Measurements from ENCODE around the gene PINLYP. TPM values are rescaled to one million over a fixed set of nuclear protein-coding genes. Genes with fewer than 3 reads are reported as not detected.

PINLYP gene
- total and polyA plus RNA-seq, 9 of the 15 experiments (the other 6 are each of a cell fraction or from before 2014, with no cell fraction given) = 1.00 to 6.7 (median 2.2) TPM

DNA sequence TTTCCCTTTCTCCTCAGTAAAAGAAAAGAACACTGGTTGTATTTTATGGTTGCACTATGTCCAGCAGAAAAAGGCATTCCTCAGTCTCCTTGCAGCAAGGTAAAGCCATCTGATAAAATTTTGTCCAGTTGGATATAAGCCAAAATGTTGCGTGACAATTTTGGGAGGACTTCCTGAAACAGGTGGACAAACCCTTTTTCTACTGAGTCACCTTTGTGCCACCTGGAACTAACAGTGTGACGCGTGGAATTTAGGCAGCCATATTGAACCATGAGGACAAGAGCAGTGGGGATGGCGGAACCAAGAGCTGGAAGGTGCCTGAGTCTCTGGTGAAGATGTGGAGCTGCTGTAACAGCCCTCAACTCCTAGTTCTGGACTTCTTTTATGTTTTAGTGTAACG lies 55.9 kb downstream of the PINLYP start (continued):
- TF ChIP-seq RBM25 (IDR thresholded peaks at IDR 0.05; ENCODE audit: low read depth, low read length, severe bottlenecking) = peak; percentile 29

Other genes starting within 250 kb of the PINLYP start
Only the 7 nearest of the 17 such genes appear.
- 15.7 and 17.1 TPM in 2 replicates for gene ETHE1, start 48.6 kb upstream of the PINLYP start, total RNA-seq (2014; rRNA removed)
- gene ETHE1, start 48.6 kb upstream of the PINLYP start, total RNA-seq (2014; rRNA removed; fragmentation: Illumina TruSeq; extraction: Trizol) = 5.2 and 5.9 TPM in 2 replicates
- gene ETHE1, start 48.6 kb upstream of the PINLYP start, total RNA-seq (2015; rRNA removed; fragmentation: Illumina TruSeq; extraction: Trizol) = 8.8 and 10.2 TPM in 2 replicates
- gene ETHE1, start 48.6 kb upstream of the PINLYP start, total RNA-seq (2021) = 9.1 and 13.0 TPM in 2 replicates
- 17.3 and 28.5 TPM in 2 replicates for gene ETHE1, start 48.6 kb upstream of the PINLYP start, polyA plus RNA-seq (2011; rRNA removed)
- gene ETHE1, start 48.6 kb upstream of the PINLYP start, polyA plus RNA-seq (2014; fragmentation: Illumina TruSeq; extraction: Trizol) = 10.2 and 13.8 TPM in 2 replicates
- 1 to 10 TPM; 2.9 to 5.4 TPM for gene ETHE1, start 48.6 kb upstream of the PINLYP start, polyA plus RNA-seq (2014; fragmentation: Nextera tagmentation; extraction: Ambion mirVana)
- gene ETHE1, start 48.6 kb upstream of the PINLYP start, polyA plus RNA-seq (2014; rRNA removed) = 19.1 and 21.0 TPM in 2 replicates
- gene ZNF575, start 42.6 kb upstream of the PINLYP start, total RNA-seq (2014; rRNA removed) = 0.32 and 0.37 TPM in 2 replicates
- not detected in 2 replicates for gene ZNF575, start 42.6 kb upstream of the PINLYP start, total RNA-seq (2014; rRNA removed; fragmentation: Illumina TruSeq; extraction: Trizol)
- not detected in 2 replicates for gene ZNF575, start 42.6 kb upstream of the PINLYP start, total RNA-seq (2015; rRNA removed; fragmentation: Illumina TruSeq; extraction: Trizol)
- gene ZNF575, start 42.6 kb upstream of the PINLYP start, total RNA-seq (2021) = 0.20 and 0.72 TPM in 2 replicates
- gene ZNF575, start 42.6 kb upstream of the PINLYP start, polyA plus RNA-seq (2011; rRNA removed) = 0.03 TPM in 1 of 2 replicates, not detected in the other
- gene ZNF575, start 42.6 kb upstream of the PINLYP start, polyA plus RNA-seq (2014; fragmentation: Illumina TruSeq; extraction: Trizol) = not detected in 2 replicates
- not detected for gene ZNF575, start 42.6 kb upstream of the PINLYP start, polyA plus RNA-seq (2014; fragmentation: Nextera tagmentation; extraction: Ambion mirVana)
- 0.98 and 1.4 TPM in 2 replicates for gene ZNF575, start 42.6 kb upstream of the PINLYP start, polyA plus RNA-seq (2014; rRNA removed)
- 31.5 and 40.2 TPM in 2 replicates for gene XRCC1, start 274 bp upstream of the PINLYP start, total RNA-seq (2014; rRNA removed)
- gene XRCC1, start 274 bp upstream of the PINLYP start, total RNA-seq (2014; rRNA removed; fragmentation: Illumina TruSeq; extraction: Trizol) = 10.4 and 13.7 TPM in 2 replicates
- gene XRCC1, start 274 bp upstream of the PINLYP start, total RNA-seq (2015; rRNA removed; fragmentation: Illumina TruSeq; extraction: Trizol) = 24.4 and 24.9 TPM in 2 replicates
- 24.9 and 27.9 TPM in 2 replicates for gene XRCC1, start 274 bp upstream of the PINLYP start, total RNA-seq (2021)
- 21.8 and 23.3 TPM in 2 replicates for gene XRCC1, start 274 bp upstream of the PINLYP start, polyA plus RNA-seq (2011; rRNA removed)
- gene XRCC1, start 274 bp upstream of the PINLYP start, polyA plus RNA-seq (2014; fragmentation: Illumina TruSeq; extraction: Trizol) = 36.9 and 37.0 TPM in 2 replicates
- gene XRCC1, start 274 bp upstream of the PINLYP start, polyA plus RNA-seq (2014; fragmentation: Nextera tagmentation; extraction: Ambion mirVana) = 1 to 10 TPM; 1.5 to 5.2 TPM
- 33.8 and 34.9 TPM in 2 replicates for gene XRCC1, start 274 bp upstream of the PINLYP start, polyA plus RNA-seq (2014; rRNA removed)
- 5.3 and 7.3 TPM in 2 replicates for gene IRGQ, start 20.3 kb downstream of the PINLYP start, total RNA-seq (2014; rRNA removed)
- gene IRGQ, start 20.3 kb downstream of the PINLYP start, total RNA-seq (2014; rRNA removed; fragmentation: Illumina TruSeq; extraction: Trizol) = 8.8 and 9.6 TPM in 2 replicates
- gene IRGQ, start 20.3 kb downstream of the PINLYP start, total RNA-seq (2015; rRNA removed; fragmentation: Illumina TruSeq; extraction: Trizol) = 7.8 and 7.9 TPM in 2 replicates
- gene IRGQ, start 20.3 kb downstream of the PINLYP start, total RNA-seq (2021) = 16.8 and 19.2 TPM in 2 replicates
- 8.3 and 11.2 TPM in 2 replicates for gene IRGQ, start 20.3 kb downstream of the PINLYP start, polyA plus RNA-seq (2011; rRNA removed)
- gene IRGQ, start 20.3 kb downstream of the PINLYP start, polyA plus RNA-seq (2014; fragmentation: Illumina TruSeq; extraction: Trizol) = 3.4 and 5.1 TPM in 2 replicates
- 10 to 100 TPM in 1 of 2 experiments, 1 to 10 TPM in 1; 3.5 to 11.2 TPM for gene IRGQ, start 20.3 kb downstream of the PINLYP start, polyA plus RNA-seq (2014; fragmentation: Nextera tagmentation; extraction: Ambion mirVana)
- 6.2 and 6.6 TPM in 2 replicates for gene IRGQ, start 20.3 kb downstream of the PINLYP start, polyA plus RNA-seq (2014; rRNA removed)
- gene ZNF576, start 20.8 kb downstream of the PINLYP start, total RNA-seq (2014; rRNA removed) = 7.1 and 16.2 TPM in 2 replicates
- gene ZNF576, start 20.8 kb downstream of the PINLYP start, total RNA-seq (2014; rRNA removed; fragmentation: Illumina TruSeq; extraction: Trizol) = 5.6 and 6.8 TPM in 2 replicates
- gene ZNF576, start 20.8 kb downstream of the PINLYP start, total RNA-seq (2015; rRNA removed; fragmentation: Illumina TruSeq; extraction: Trizol) = 8.8 and 9.9 TPM in 2 replicates
- gene ZNF576, start 20.8 kb downstream of the PINLYP start, total RNA-seq (2021) = 14.2 and 18.2 TPM in 2 replicates
- 7.3 and 9.7 TPM in 2 replicates for gene ZNF576, start 20.8 kb downstream of the PINLYP start, polyA plus RNA-seq (2011; rRNA removed)
- 12.5 and 12.7 TPM in 2 replicates for gene ZNF576, start 20.8 kb downstream of the PINLYP start, polyA plus RNA-seq (2014; fragmentation: Illumina TruSeq; extraction: Trizol)
- 10 to 100 TPM; 12.2 to 18.2 TPM for gene ZNF576, start 20.8 kb downstream of the PINLYP start, polyA plus RNA-seq (2014; fragmentation: Nextera tagmentation; extraction: Ambion mirVana)
- 12.8 and 17.4 TPM in 2 replicates for gene ZNF576, start 20.8 kb downstream of the PINLYP start, polyA plus RNA-seq (2014; rRNA removed)
- 0.08 and 0.09 TPM in 2 replicates for gene SRRM5, start 36.3 kb downstream of the PINLYP start, total RNA-seq (2014; rRNA removed)
- 0.13 and 0.25 TPM in 2 replicates for gene SRRM5, start 36.3 kb downstream of the PINLYP start, total RNA-seq (2014; rRNA removed; fragmentation: Illumina TruSeq; extraction: Trizol)
- 0.08 and 0.18 TPM in 2 replicates for gene SRRM5, start 36.3 kb downstream of the PINLYP start, total RNA-seq (2015; rRNA removed; fragmentation: Illumina TruSeq; extraction: Trizol)
- gene SRRM5, start 36.3 kb downstream of the PINLYP start, total RNA-seq (2021) = 0.11 and 0.18 TPM in 2 replicates
- gene SRRM5, start 36.3 kb downstream of the PINLYP start, polyA plus RNA-seq (2011; rRNA removed) = 0.10 and 0.18 TPM in 2 replicates
- 0.43 and 0.45 TPM in 2 replicates for gene SRRM5, start 36.3 kb downstream of the PINLYP start, polyA plus RNA-seq (2014; fragmentation: Illumina TruSeq; extraction: Trizol)
- not detected for gene SRRM5, start 36.3 kb downstream of the PINLYP start, polyA plus RNA-seq (2014; fragmentation: Nextera tagmentation; extraction: Ambion mirVana)
- gene SRRM5, start 36.3 kb downstream of the PINLYP start, polyA plus RNA-seq (2014; rRNA removed) = 0.25 and 0.36 TPM in 2 replicates
- gene ZNF428, start 43.8 kb downstream of the PINLYP start, total RNA-seq (2014; rRNA removed) = 85.7 and 86.9 TPM in 2 replicates
- gene ZNF428, start 43.8 kb downstream of the PINLYP start, total RNA-seq (2014; rRNA removed; fragmentation: Illumina TruSeq; extraction: Trizol) = 8.4 and 8.8 TPM in 2 replicates
- 27.5 and 30.4 TPM in 2 replicates for gene ZNF428, start 43.8 kb downstream of the PINLYP start, total RNA-seq (2015; rRNA removed; fragmentation: Illumina TruSeq; extraction: Trizol)
- gene ZNF428, start 43.8 kb downstream of the PINLYP start, total RNA-seq (2021) = 42.2 and 49.2 TPM in 2 replicates
- 14.9 and 15.9 TPM in 2 replicates for gene ZNF428, start 43.8 kb downstream of the PINLYP start, polyA plus RNA-seq (2011; rRNA removed)
- gene ZNF428, start 43.8 kb downstream of the PINLYP start, polyA plus RNA-seq (2014; fragmentation: Illumina TruSeq; extraction: Trizol) = 14.9 and 19.1 TPM in 2 replicates
- gene ZNF428, start 43.8 kb downstream of the PINLYP start, polyA plus RNA-seq (2014; fragmentation: Nextera tagmentation; extraction: Ambion mirVana) = under 1 TPM; 0.15 to 0.23 TPM
- 68.7 and 75.7 TPM in 2 replicates for gene ZNF428, start 43.8 kb downstream of the PINLYP start, polyA plus RNA-seq (2014; rRNA removed)

Data from K562 (cell line).